GM04503 (cell line): Measurements from ENCODE around the gene ARHGAP6.

Source experiments
- DNase-seq: peaks from one replicate; pipeline ENCODE4 v3.0.0-alpha.2; 2012; ENCODE audit warnings: low read depth

Gene ARHGAP6

DNA sequence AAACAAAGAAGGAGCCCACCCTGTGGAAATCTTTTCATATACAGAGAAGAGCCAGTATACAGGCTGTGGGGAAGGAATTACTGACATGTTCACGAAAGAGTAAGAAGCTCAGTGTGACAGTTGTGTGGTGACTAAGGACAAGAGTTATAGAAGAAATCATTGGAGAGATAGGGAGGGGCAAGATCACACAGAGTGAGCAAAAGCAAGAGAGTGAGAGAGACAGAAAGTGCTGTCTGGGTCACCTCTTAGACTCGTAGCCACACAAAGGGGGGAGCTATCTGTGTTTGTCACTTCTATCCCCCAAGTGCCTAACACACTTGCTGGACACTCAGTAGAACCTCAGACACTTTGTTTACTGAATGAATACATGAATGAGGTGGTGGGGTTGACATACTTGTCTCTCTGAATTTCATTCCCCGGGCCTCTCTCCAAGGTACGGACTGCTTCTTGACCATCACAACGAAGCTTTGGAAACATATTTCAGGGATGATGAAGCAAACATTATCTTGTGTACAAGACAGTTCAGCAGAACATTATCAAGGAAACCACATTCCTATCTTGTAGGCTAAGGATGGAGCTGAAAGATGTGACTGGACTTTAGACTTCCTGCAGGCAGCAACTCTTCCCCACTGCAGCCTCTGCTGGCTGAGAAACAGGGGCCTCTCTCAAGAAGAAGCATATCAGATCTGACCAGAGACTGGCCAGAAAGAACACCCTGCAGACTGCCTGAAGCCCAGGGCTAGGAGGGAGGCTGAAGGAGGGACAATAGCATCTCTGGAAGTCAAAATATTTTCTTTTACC lies 204.3 kb downstream of the ARHGAP6 start:
- no peak for DNase-seq

DNA sequence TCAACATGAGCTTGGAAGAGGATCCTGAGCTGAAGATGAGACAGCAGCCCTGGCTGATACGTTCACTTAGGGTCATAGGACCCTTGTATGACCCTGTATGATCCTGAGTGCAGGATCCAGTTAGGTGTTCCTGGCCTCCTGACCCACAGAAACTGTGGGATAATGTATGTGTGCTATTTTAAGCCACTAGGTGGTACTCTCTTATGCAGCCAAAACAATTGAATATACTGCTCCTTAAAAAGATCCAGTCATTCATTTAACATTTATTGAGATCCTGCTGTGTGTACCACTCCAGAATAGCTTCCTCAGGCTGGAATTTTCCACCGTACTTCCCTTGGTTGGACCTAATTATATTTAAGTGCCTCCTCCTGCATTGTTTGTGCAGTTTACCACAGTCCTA lies 205.4 kb downstream of the ARHGAP6 start:
- no peak for DNase-seq

DNA sequence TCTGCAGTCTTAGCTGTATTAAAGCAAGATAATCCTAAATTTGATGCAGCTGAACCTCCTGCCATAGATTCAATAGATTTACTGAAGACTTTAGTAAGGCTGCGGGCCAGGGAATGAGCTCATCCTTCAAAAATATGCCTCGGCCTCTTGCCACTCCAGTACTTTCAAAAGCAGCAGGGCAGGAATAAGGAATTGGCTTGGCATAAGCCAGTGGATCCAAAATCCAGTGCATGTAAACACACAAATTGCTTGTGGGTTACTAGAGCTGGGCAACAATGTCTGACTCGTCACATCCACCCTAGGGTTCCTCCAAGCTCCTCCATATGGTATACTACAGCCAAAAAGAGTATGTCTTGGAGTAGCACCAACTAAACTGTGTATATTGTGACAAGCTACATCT lies 207.6 kb downstream of the ARHGAP6 start:
- DNase-seq: no peak

DNA sequence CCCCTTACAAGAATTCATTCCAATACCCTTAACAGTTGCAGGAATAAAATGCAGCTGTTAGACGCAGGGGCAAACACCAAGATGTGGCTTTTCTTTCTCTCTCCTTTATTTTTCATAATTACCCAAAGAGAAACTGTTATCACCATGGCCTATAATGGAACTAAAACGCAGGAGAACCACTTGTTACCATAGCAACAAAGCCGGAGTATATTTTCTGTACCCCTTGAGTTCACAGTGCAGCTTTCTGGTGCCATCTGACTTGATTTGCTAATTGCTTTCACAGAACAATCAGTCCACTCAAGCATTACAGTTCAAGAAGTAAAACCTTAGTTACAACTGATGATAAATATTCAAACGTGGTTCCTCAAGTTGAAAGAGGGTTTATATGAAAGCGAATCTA lies 214.6 kb downstream of the ARHGAP6 start:
- no peak for DNase-seq

GRCh38 chrX:11450354-11450753 lies 215.4 kb downstream of the ARHGAP6 start:
- no peak for DNase-seq

- DNase-seq: no peak
These were observed 216.1 kb downstream of the ARHGAP6 start for GRCh38 chrX:11449613-11450012.

GRCh38 chrX:11447418-11447817 lies 218.3 kb downstream of the ARHGAP6 start:
- no peak for DNase-seq

- DNase-seq: no peak
These were observed 218.8 kb downstream of the ARHGAP6 start for GRCh38 chrX:11446949-11447348.

- no peak for DNase-seq
These were observed 219.4 kb downstream of the ARHGAP6 start for GRCh38 chrX:11446336-11446735.

DNA sequence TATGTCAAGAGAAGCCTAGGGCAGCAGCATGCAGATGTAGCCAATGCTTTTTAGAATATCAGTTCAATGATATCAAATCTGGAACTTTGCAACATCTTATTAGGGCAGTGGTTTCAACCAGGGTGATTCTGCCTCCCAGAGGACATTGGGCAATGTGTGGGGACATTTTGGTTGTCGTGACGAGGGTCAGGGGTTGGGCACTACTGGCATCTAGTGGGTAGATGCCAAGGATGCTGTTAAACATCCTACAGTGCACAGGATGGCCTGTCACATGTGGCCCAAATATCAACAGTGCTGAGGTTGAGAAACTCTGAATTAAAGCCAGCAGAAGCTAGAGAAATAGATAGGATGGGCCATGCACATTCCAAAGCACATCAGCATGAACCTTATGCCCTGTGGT lies 220.2 kb downstream of the ARHGAP6 start:
- DNase-seq: no peak

DNA sequence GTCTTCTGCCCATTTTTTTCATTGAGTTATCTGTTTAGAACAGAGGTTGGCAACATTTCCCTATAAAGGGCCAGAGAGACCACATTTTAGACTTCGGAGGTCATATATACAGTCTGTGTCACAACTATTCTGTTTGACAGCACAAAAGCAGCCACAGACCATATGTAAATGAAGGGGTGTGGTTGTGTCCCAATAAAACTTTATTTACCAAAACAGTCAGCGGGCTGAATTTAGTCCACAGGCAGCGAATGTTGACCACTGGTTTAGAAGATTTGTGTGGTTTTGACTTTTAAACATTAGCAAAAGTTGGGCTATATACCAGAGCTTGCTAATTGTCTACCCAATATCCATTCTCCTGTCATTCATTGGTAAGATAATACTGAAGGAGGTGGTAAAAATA lies 221.7 kb downstream of the ARHGAP6 start:
- DNase-seq: no peak

DNA sequence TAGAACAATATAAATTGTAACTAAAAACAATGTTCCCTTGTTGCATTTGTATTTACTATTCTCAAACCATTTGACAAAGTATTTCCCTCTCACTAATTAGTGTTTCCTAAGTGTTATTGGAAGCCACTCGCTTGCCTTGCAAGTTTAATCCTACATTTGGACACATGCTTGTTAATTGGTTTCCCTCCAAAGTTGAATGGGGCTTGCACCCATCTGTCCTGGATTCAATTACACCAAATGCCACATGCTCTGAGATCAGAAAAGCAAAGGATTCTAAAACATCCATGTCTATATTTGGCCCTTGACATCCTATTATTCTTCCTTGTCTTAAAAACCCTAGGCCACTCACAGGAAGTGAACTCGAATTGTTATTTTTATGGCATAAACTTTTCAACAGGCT lies 225.9 kb downstream of the ARHGAP6 start:
- DNase-seq: no peak

GRCh38 chrX:11438767-11439166 lies 227.0 kb downstream of the ARHGAP6 start:
- no peak for DNase-seq

- no peak for DNase-seq
These were observed 227.4 kb downstream of the ARHGAP6 start for GRCh38 chrX:11438380-11438723.

- DNase-seq: no peak
These were observed 227.9 kb downstream of the ARHGAP6 start for GRCh38 chrX:11437642-11438379.

DNA sequence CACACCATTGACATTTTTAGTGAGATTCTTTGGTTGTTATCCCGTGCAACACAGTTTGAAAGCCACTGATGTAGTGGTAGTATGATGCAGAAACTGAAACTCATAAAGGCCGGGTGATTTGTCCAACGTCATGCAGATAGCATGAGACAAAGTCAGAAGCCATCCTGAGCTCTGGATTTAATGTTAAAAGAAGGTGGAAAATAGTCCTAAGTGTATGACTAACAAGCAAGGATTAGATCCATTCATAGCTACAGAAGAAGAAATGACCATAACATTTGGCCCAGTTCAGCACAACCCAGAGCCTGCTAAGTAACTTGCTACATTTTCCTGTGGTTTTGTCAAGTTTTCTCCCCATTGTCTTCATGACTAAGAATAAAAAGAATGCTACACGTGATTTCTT lies 230.2 kb downstream of the ARHGAP6 start:
- DNase-seq: peak; percentile 93

DNA sequence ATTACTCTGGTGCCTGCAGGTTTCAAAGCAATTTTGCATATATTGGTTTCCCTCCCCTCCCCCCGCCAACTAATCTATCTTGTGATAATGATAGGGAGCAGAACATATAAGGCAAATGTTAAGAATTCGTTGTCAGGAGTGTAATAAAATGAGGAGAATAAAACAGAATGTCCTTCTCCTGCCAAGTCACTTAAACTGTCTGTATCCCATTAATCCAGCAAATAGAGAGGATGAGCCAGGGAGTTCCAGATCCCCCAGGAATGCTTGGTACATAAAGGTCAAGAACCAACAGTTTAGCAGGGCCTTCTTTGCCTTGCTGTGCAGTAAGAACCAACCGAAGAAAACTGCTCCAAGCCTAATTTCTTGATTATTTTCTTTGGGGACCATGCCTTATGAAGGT lies 231.1 kb downstream of the ARHGAP6 start:
- peak; percentile 61 for DNase-seq

DNA sequence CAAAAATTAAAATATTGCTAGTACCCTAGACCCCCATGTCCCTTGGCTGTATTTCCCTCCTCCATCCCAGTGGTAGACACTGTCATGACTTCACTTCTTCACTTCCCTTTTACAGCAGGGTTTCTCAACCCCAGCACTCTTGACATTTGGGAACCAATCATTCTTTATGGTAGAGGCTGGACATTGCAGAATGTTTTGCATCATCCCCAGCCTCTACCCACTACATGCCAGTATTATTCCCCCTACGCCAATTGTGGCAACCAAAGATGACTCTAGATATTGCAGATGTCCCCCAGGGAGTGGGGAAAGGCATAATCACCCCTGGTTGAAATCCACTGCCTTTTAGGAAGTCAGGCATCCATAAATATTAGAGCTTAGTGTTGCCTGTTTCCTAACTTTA lies 233.9 kb downstream of the ARHGAP6 start:
- DNase-seq: no peak

GRCh38 chrX:11430271-11430670 lies 235.4 kb downstream of the ARHGAP6 start:
- DNase-seq: no peak

DNA sequence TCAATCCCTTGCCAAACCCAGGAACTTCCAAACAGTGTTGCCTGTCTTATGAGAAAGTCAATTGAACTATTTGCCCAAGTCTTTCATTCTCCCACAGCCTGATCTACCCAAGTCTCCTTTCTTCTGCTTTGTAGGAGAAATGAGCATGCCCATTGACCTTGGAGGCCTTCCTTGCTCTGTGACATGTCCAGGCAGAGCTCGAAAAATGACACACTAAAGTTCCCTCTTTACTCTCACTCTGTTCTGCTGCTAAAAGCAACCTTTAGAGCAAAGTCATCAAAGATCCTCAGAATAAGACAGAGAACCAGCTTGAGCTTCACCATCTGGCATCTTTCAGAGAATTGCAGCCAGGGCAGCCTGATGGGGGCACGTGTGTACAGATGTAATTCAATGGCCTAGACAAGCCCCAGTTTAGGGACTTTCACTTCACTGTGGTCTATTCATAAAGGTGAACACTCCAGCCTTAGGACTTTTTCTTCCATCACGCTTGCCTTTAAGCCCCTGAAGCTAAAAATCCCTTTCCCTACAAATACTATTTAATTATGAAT lies 236.1 kb downstream of the ARHGAP6 start:
- no peak for DNase-seq

DNA sequence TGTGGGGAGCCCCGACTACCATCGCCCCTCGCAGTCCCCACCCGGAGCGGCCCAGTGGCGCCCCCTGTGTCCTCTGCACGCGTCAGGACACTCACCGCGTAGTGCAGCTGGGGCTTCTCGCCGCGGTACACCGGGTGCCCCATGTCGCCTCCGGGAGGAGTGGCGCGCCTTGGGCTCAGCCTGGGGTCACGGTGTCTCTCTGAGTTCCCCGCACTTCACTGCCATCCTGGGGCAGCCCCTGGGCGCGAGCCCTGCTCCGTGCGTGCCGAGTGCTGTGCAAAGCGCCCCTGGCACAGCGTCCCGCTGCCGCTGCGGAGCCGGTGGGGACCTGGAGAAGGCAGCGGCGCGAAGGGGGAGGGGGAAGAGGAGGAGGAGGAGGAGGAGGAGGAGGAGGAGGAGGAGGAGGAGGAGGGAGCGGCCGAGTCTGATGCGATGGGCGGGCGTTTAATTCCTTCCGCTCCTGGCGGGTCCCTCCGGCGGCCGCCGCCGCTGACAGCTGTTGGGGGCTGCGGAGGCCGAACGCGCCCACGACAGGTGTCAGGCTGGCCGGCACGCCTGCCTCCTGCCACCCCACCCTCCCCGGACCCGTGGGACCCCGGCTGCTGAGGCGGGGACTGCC lies 238.2 kb downstream of the ARHGAP6 start:
- no peak for DNase-seq

GRCh38 chrX:11426712-11427452 lies 238.8 kb downstream of the ARHGAP6 start:
- no peak for DNase-seq
